ENCODE results near the gene XRCC5.

The XRCC5 gene

GRCh38 chr2:216151313-216152025 lies 42.3 kb downstream of the XRCC5 start:
- ChIA-PET CTCF (no interaction called here), POLR2A (no interaction called here)
- TF ChIP-seq CTCF (IDR thresholded peaks at IDR 0.05; ENCODE audit: insufficient read depth, low read length, missing control alignments), result no peak
- DNase-seq (ENCODE audit: low read depth, low spot score), result no peak
- no peak overlapping the region for H3K4me3 ChIP-seq (ENCODE audit: low read depth, low read length)

DNA sequence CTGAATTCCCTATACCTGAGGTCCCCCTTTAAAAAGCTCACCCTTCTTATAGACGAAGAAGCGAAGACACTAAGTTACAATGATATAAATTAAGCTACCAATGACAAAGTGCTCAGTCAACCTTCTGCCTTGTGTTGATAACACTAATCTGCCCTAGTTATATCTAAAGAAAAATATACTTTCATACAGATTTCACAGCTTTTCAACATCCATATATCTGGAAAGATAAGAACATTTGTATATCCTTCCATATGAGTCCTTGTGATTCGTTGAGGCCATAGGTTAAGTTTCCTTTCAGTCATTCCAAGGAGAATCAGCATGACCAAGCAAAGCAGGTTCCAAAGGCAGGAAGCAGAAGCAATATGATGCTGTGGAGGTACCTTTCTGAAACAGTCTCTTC lies 46.8 kb downstream of the XRCC5 start:
- CTCF ChIA-PET, result interaction anchor here (0.9 kb wide), 1 partner anchor 13 kb away, joined by 3 read pairs; no protein-coding TSS in a partner anchor
- no peak for DNase-seq (ENCODE audit: low read depth, low spot score)
- POLR2A ChIA-PET, result no interaction called here
- TF ChIP-seq CTCF (IDR thresholded peaks at IDR 0.05; ENCODE audit: insufficient read depth, low read length, missing control alignments), result no peak
- no peak overlapping the region for H3K4me3 ChIP-seq (ENCODE audit: low read depth, low read length)

GRCh38 chr2:216156822-216157221 lies 47.7 kb downstream of the XRCC5 start:
- no peak overlapping the region for H3K4me3 ChIP-seq (ENCODE audit: low read depth, low read length)
- no peak for TF ChIP-seq CTCF (IDR thresholded peaks at IDR 0.05; ENCODE audit: insufficient read depth, low read length, missing control alignments)
- ChIA-PET POLR2A (no interaction called here), CTCF (no interaction called here)
- no peak for DNase-seq (ENCODE audit: low read depth, low spot score)

DNA sequence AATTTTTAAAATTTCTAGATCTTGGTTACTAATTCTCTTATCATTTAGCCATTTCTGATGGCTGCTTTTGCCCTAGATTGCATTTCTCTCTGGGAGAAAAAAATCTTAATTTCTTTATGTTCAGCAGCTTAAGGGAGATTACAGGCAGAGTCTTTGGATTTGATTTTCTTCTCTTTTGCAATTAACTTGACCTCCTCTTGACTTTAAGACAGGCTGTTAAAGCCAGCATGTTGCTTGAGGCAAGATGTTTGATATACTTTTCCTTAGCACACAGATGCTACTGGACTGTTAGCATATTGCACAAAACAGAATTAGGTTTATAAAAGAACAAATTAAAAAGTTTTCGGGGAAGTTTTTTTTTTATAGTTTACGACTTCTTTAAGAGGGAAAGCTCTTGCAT lies 50.0 kb downstream of the XRCC5 start:
- ChIA-PET POLR2A (no interaction called here), CTCF (interaction anchor here (1.0 to 1.4 kb wide), 2 partner anchors 12 to 19 kb away, joined by 3 read pairs; no protein-coding TSS in a partner anchor)
- H3K4me3 ChIP-seq (ENCODE audit: low read depth, low read length), result no peak overlapping the region
- DNase-seq (ENCODE audit: low read depth, low spot score), result no peak
- no peak for TF ChIP-seq CTCF (IDR thresholded peaks at IDR 0.05; ENCODE audit: insufficient read depth, low read length, missing control alignments)

DNA sequence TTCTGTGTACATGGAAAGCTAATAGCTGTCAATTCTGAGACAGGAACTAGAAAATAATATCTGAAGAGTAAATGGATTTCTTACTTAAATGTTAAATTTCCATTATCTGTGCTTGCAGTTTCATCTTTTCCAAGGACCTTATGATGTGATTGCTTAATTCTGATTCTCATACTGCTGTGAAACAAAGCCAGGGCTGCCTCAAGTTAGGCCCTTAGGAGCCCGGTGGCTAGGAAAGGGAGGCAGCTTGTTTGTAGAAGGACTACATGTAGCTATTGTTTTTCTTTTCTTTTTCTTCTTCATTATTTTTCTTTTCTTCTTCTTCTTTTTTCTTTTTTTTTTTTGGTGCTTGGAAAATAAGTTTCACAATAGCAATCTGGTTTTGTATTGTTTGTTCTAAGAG lies 50.5 kb downstream of the XRCC5 start:
- POLR2A ChIA-PET, result no interaction called here
- no peak for TF ChIP-seq CTCF (IDR thresholded peaks at IDR 0.05; ENCODE audit: insufficient read depth, low read length, missing control alignments)
- no peak for DNase-seq (ENCODE audit: low read depth, low spot score)
- CTCF ChIA-PET, result interaction anchor here (1.4 kb wide), 1 partner anchor 11 kb away, joined by 3 read pairs; no protein-coding TSS in a partner anchor
- no peak overlapping the region for H3K4me3 ChIP-seq (ENCODE audit: low read depth, low read length)

DNA sequence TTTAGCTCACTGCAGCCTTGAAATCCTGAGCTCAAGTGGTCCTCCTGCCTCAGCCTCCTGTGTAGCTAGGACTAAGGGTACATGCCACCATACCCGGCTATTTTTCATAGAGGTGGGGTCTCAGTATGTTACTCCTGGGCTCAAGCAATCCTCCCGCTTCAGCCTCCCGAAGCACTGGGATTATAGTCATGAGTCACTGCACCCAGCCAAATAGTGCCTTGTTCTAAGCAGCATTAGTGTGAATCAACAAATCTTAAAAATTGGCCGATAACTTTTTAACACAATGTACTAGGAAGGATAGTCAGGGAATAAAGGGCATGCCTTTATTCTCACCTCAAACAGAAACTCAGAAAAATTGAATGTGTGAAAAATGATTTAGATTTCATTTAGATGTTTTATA lies 51.6 kb downstream of the XRCC5 start:
- H3K4me3 ChIP-seq (ENCODE audit: low read depth, low read length), result no peak overlapping the region
- ChIA-PET POLR2A (no interaction called here), CTCF (interaction anchor here (1.0 to 1.4 kb wide), 3 partner anchors 10 to 244 kb away, joined by 3 read pairs; no protein-coding TSS in a partner anchor)
- TF ChIP-seq CTCF (IDR thresholded peaks at IDR 0.05; ENCODE audit: insufficient read depth, low read length, missing control alignments), result no peak
- DNase-seq (ENCODE audit: low read depth, low spot score), result no peak
